ENCODE results near the gene DEFB132.

- TF ChIP-seq, protein P1, sequence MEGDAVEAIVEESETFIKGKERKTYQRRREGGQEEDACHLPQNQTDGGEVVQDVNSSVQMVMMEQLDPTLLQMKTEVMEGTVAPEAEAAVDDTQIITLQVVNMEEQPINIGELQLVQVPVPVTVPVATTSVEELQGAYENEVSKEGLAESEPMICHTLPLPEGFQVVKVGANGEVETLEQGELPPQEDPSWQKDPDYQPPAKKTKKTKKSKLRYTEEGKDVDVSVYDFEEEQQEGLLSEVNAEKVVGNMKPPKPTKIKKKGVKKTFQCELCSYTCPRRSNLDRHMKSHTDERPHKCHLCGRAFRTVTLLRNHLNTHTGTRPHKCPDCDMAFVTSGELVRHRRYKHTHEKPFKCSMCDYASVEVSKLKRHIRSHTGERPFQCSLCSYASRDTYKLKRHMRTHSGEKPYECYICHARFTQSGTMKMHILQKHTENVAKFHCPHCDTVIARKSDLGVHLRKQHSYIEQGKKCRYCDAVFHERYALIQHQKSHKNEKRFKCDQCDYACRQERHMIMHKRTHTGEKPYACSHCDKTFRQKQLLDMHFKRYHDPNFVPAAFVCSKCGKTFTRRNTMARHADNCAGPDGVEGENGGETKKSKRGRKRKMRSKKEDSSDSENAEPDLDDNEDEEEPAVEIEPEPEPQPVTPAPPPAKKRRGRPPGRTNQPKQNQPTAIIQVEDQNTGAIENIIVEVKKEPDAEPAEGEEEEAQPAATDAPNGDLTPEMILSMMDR (IDR thresholded peaks at IDR 0.05; ENCODE audit: low read depth, low read length) = no peak
- no peak for TF ChIP-seq EZH2phosphoT487 (IDR thresholded peaks at IDR 0.05; ENCODE audit: low read depth)
Measured at GRCh38 chr20:271069-271468, 13.5 kb downstream of the DEFB132 start.

All from OCI-LY3 (cell line).